Lower lobe of right lung (tissue), 2 donors: ENCODE measurements around the gene C6orf120. TPM values are rescaled to one million over a fixed set of nuclear protein-coding genes. Genes with fewer than 3 reads are reported as not detected.

Experiments used
- ATAC-seq, 2 donors: fragments of 200-7000 bp; cut with Tn5 transposase; one replicate each; pipeline ENCODE4 v1.9.1; 2020 to 2022; ENCODE audit warnings: mild to moderate bottlenecking in 2 of 2, moderate library complexity in 2 of 2
- DNase-seq: peaks from one replicate; pipeline ENCODE4 v3.0.0-alpha.2; 2020
- H3K27ac ChIP-seq: fragments of 200-600 bp; one replicate; pipeline ENCODE4 v1.8.0; 2022
- H3K27me3 ChIP-seq: fragments of 200-600 bp; one replicate; pipeline ENCODE4 v1.8.0; 2022; ENCODE audit warnings: low read depth
- H3K36me3 ChIP-seq: fragments of 200-600 bp; one replicate; pipeline ENCODE4 v1.8.0; 2022; ENCODE audit warnings: mild to moderate bottlenecking
- H3K4me1 ChIP-seq: fragments of 200-600 bp; one replicate; pipeline ENCODE4 v1.8.0; 2022
- H3K4me3 ChIP-seq: fragments of 200-600 bp; one replicate; pipeline ENCODE4 v1.8.0; 2022; ENCODE audit warnings: mild to moderate bottlenecking
- H3K9me3 ChIP-seq: fragments of 200-600 bp; one replicate; pipeline ENCODE4 v1.8.0; 2022
- intact Hi-C: fragments of 100-400 bp; cut with DNase I; formaldehyde crosslinking; loops from one replicate; pipeline ENCODE4 v1.11.0; 2022
- total RNA-seq: library from RNA; stranded (reverse); fragmentation: NEBNext Ultra II Directional; extraction: Animal tissue kit (Norgen Biotek cat#: 25700); gene quantifications from one replicate; pipeline ENCODE4 v1.2.1, GENCODE V29; 2021
- TF ChIP-seq, protein P1 (sequence below): fragments of 200-600 bp; IDR thresholded peaks from one replicate; pipeline ENCODE4 v1.8.0; 2022; ENCODE audit warnings: antibody characterized with exemption, mild to moderate bottlenecking
- donor health status: DM: no; HTN: yes; CAD: no; lungs with severe emphysema.

The C6orf120 gene
- total RNA-seq, 1 donor from 2014 or later, result 22.2 TPM

DNA sequence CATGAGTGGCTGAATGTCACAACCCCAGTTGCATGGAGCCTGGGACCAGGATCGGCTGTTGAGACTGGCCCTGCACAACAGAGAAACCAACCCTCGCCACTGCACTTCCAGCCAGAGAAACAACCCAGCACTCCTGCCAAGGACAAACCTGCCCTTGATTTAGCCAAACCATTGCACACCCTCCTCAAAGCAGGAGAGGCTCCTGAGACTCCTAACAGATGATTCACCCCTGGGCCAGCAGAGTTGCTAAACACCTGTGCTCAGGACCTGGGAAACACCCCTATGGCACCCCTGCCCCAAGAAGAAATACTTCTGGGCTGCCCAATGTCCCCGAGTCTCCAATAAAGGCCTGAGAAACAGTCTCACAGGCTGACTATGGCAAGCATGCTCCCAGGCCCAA is 17.9 kb upstream of the C6orf120 start:
- intact Hi-C loops, result no loop called here
- Histone ChIP-seq H3K4me3 (no peak overlapping the region), H3K4me1 (no peaks in the 10 kb centered on the region), H3K36me3 (peaks cover 10% of the 10 kb centered on the region), H3K9me3 (peaks cover 12% of the 10 kb centered on the region), H3K27ac (no peak overlapping the region), H3K27me3 (no peaks in the 10 kb centered on the region)
- ATAC-seq (no peak), DNase-seq (no peak)
- TF ChIP-seq, protein P1, sequence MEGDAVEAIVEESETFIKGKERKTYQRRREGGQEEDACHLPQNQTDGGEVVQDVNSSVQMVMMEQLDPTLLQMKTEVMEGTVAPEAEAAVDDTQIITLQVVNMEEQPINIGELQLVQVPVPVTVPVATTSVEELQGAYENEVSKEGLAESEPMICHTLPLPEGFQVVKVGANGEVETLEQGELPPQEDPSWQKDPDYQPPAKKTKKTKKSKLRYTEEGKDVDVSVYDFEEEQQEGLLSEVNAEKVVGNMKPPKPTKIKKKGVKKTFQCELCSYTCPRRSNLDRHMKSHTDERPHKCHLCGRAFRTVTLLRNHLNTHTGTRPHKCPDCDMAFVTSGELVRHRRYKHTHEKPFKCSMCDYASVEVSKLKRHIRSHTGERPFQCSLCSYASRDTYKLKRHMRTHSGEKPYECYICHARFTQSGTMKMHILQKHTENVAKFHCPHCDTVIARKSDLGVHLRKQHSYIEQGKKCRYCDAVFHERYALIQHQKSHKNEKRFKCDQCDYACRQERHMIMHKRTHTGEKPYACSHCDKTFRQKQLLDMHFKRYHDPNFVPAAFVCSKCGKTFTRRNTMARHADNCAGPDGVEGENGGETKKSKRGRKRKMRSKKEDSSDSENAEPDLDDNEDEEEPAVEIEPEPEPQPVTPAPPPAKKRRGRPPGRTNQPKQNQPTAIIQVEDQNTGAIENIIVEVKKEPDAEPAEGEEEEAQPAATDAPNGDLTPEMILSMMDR, result no peak

DNA sequence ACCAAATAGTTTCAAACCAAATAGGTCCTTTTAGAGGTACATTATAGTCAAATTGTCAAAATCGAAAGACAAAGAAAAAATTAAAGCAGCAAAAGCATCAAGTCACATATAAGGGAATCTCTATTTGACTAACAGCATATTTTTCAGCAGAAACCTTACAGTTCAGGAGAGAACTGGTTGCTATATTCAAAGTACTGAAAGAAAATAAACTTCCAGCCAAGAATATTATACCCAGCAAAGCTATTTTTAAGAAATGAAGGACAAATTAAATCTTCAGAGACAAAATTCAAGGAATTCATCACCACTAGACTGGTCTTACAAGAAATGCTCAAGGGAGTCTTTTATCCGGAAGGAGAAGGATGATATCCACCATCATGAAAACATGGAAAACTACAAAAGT is 16.1 kb upstream of the C6orf120 start:
- H3K27me3 ChIP-seq, result no peaks in the 10 kb centered on the region
- H3K4me3 ChIP-seq, result no peak overlapping the region
- TF ChIP-seq, protein P1, result no peak
- H3K27ac ChIP-seq, result no peak overlapping the region
- intact Hi-C loops, result no loop called here
- H3K36me3 ChIP-seq, result peaks cover 10% of the 10 kb centered on the region
- ATAC-seq, result no peak
- peaks cover 12% of the 10 kb centered on the region for H3K9me3 ChIP-seq
- H3K4me1 ChIP-seq, result no peaks in the 10 kb centered on the region
- no peak for DNase-seq

DNA sequence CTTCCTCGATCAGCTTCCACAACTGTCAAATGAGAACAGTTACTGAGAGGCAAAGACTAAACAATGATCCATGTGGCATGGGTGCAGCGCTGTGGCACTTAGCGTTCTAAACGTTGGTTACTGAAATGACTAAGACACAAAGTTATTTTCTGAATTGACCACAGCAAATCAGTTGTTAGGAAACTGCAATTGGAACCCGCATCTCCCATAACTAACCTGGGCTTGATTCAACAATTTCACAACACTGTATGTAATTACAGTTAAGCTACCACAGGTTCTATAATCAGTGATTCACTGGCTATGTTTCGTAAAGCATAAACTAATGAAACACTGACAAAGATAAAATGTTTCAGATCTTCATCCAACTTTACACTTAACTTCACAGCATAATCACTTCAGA is 12.6 kb upstream of the C6orf120 start:
- Histone ChIP-seq H3K36me3 (peaks cover 10% of the 10 kb centered on the region), H3K4me1 (no peaks in the 10 kb centered on the region), H3K4me3 (no peak overlapping the region), H3K27me3 (no peaks in the 10 kb centered on the region), H3K9me3 (peaks cover 17% of the 10 kb centered on the region), H3K27ac (no peak overlapping the region)
- TF ChIP-seq, protein P1, result no peak
- intact Hi-C loops, result no loop called here
- no peak for ATAC-seq
- no peak for DNase-seq

DNA sequence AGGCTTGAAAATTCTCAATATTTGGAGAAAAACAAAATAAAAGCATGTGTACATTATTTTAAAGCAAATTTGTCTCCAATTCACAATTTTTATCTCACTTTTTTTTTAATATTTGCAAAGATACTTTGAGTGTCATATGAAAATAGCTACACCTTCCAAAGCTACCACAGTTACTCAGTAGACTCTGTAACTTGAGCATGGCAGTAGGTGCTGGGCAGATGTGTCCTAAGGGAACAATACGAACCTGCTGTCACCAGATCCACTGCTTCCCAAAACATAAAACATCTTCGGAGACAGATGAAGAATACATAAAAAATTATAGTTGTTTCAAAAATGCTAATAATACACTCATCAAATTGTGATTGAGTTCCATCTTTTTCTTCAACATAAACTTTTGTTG is 10.7 kb upstream of the C6orf120 start:
- DNase-seq (no peak), ATAC-seq (no peak)
- no peaks in the 10 kb centered on the region for H3K27me3 ChIP-seq

DNA sequence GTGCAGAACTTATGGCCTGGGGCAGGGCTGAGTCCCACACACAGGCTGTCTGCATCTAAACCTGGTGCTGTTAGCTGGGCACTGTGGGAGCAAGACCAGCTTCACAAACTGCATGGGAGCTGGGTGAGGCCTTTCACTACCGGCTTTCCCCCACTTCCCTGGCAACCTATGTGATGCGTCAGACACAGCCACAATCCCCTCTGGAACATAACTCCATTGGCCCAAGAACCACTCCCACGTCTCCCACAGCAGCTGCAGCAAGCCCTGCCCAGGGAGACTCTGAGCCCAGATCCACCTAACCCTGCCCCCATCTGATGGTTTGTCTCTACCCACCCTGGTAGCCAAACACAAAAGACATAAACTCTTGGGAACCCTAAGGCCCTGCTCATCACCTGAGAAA is 9.4 kb upstream of the C6orf120 start:
- no peak overlapping the region for H3K4me3 ChIP-seq
- peaks cover 5% of the 10 kb centered on the region for H3K9me3 ChIP-seq
- intact Hi-C loops, result no loop called here
- ATAC-seq (no peak), DNase-seq (no peak)
- TF ChIP-seq, protein P1, result no peak
- peaks cover 7% of the 10 kb centered on the region for H3K36me3 ChIP-seq
- H3K27ac ChIP-seq, result no peak overlapping the region
- H3K4me1 ChIP-seq, result no peaks in the 10 kb centered on the region
- H3K27me3 ChIP-seq, result no peaks in the 10 kb centered on the region

More for the DNA sequence above, 10.7 kb upstream of the C6orf120 start:
- H3K27ac ChIP-seq, result no peak overlapping the region
- TF ChIP-seq, protein P1, result no peak
- intact Hi-C loops, result no loop called here
- no peak overlapping the region for H3K4me3 ChIP-seq
- H3K9me3 ChIP-seq, result peaks cover 5% of the 10 kb centered on the region
- H3K4me1 ChIP-seq, result no peaks in the 10 kb centered on the region
- peaks cover 10% of the 10 kb centered on the region for H3K36me3 ChIP-seq

DNA sequence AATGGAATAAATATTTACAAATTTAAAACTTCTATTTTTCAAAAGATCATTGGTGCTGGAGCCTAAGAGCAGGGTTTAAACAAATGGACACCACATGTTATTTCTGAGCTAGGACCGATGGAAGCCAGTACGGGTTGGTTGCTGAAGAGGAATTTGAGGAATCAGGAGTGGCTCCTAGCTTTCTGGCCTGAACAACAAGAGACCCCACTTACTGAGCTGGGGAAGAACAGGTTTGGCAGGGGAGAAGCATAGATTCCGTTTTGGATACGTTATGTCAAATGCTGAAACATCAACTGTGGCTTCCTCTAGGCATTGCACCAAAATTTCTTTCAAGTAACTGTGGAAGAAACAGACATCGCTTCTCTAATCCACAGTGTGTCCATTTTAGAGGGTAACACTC is 6.8 kb upstream of the C6orf120 start:
- Histone ChIP-seq H3K27ac (no peak overlapping the region), H3K27me3 (no peaks in the 10 kb centered on the region), H3K4me3 (no peak overlapping the region), H3K9me3 (peaks cover 5% of the 10 kb centered on the region), H3K36me3 (no peaks in the 10 kb centered on the region), H3K4me1 (peaks cover 4% of the 10 kb centered on the region)
- intact Hi-C loops, result no loop called here
- peak in 1 of 2 donors; percentile 19 for ATAC-seq
- DNase-seq, result no peak
- TF ChIP-seq, protein P1, result no peak
